Fibroblast of skin of left quadriceps (primary cell): ENCODE data around the gene ASPG.

Source experiments
- DNase-seq, 2 experiments: peaks; one replicate each; pipeline ENCODE4 v3.0.0-alpha.2; 2013; ENCODE audit warnings: low read depth in 2 of 2

Gene ASPG

DNA sequence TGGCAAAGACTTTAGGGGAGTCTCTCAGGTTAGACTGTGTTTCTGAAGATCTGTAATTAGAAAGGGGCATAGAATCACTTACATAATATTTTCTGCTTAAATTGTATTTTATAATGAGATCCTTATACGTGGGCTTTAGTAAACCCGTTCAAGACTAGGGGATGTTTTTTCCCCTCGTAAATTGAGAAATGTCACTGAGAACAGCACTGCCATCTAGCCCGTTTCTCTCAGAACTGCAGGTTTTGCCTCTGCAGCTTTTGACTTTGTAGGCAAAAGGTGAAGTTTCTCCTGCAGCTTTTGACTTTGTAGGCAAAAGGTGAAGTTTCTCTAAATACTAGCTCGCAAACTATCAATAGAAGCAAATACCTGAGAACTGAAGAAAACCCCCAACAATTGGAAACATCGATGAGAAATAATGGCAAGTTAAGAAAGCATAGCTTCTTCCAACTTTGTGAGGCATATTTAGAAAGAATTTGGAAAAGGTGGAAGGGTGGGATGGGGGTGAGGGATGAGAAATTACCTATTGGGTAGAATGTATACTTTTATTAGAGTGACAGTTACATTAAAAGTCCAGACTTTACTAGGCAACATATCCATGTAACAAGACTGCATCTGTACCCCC lies 9.9 kb upstream of the ASPG start:
- DNase-seq: no peak

DNA sequence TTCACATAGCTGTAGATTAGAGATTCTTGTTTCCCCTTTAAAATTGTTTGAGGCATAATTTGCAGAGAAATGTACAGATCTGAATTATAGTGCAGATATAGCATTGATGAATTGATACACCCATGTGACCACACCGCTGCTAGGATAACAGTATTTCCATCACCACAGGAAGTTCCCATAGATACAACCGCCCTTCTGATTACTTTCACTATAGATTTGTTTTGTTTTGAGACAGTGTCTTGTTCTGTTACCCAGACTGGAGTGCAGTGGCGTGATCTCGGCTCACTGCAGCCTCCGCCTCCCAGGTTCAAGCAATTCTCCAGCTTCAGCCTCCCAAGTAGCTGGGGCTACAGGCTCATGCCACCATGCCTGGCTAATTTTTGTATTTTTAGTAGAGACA lies 8.8 kb upstream of the ASPG start:
- DNase-seq: no peak

DNA sequence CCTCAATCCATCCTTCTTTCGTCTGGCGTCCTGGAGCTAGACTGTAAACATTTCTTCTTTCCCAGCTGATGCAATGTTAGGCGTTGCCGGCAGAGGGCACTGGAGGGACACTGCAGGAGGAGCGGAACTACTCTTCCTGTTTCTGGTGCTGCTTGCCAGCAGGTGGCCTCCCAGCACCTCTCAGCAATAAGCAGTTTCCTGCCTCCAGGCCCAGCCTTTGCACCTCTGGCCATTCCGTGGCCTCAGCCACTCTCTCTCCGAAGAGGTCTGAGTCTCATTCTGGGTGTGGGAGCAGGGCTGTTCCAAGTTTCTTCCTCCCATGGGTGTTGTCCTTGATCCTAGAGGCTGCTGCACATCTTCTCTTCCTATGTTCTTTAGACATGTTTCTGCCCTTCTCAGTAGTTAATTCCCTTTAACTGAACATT lies 7.5 kb upstream of the ASPG start:
- DNase-seq: peak; percentile 59 to 60

DNA sequence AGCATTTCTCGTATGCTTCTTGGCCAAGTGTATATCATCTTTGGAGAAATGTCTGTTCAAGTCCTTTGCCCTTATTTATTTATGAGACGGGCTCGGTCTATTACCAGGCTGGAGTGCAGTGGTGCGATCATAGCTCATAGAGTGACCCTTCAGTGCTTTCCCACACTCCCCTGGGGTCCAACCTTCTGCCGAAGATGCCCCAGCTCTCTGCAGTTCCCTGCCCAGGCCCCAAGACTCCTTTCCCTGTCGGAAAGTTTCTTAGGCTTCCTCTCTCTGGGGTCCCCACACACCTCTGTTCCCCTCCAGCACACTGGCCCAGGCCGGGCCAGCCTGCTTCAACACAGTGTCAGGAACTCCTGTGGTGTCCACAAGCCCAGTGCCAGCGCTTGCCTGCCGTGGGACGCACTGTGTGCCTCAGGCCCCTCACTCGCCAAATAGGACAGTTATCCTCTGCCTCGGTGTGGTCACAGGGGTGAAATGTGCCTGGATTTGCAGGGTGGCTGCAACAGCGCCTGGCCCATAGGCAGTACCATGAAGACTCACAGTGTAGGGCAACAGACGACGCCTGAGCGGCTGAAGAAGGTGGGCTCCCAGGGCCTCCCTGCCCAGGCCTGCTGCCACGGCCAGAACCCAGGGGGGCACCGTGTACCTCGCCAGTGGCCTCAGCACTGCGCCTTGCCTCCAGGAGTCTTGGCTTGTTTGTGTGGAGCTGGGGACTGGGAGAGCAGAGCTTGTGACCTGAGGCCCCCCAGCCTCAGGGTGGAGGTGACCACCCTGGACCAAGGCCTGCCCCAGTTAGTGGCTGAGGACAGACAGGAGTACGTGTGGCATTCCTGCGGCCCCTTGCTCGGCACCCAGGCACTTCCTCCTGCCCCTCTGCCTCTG lies 4.9 kb upstream of the ASPG start:
- DNase-seq: no peak

DNA sequence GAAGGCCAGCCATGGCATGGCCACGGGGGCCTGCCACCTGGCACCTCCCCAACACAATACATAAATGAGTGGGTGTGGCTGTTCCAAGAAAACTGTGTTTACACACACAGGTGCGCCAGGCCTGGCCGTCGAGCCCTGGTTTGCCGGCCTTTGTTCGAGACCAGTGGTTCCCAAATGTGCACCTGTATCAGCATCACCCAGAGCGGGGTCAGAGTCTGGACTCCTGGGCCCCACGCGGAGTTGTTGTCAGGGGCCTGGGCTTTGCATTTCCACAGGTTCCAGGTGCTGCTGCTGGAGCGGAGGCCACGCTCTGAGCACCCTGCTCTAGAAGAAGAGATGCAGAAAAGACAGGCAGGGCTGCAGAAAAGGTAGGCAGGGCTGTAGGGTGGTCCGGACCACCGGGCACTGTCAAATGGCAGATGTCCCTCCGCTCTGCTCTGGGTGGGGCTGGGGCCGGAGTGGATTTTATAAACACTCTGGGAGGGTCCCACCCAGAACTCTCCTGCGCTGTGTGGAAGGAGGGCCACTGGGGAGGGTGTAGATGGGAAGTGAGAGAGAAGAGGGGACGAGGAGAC lies 4.2 kb upstream of the ASPG start:
- no peak for DNase-seq

DNA sequence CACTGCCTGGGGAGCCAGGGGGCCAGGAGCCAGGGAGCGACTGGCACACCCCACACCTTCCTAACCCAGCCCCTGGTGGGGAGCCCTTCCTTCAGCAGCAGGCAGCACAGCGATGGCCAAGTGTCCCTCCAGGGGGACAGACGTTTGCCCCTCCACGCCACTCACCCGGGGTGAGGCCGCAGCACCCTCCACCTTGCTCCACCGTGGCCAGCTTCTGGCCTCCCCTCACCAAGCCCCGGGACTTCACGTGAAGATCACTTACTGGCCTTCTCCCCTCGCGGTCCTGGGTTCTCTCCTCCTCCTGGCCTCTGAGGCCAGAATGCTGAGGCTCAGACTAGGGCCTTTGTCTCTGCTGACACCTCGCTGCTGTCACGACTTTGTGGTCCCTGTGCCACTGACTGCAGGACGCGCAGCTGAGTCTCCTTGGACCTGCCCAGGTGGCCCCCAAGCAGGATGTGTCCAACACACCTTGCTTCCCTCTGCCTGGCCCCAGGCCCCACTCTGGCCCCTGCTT lies 3.5 kb upstream of the ASPG start:
- no peak for DNase-seq

DNA sequence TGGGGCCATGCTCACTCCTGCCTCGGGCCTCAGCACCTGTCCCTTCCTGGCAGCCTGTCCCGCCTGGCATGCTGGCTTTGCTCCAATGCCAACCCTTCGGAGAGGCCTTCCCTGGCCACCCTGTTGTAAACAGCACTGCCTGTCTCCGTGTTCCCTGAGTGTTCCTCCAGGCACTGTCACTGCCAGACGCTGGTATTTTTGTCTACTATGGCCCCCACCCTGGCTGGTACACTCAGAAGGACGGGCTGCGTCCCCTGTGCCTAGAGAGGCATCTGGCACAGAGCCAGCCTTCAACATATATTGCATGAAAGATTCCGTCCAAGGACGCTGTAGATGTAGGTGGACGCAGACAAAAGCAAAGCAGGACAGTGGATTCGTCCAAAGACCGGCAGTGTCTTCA lies 2.7 kb upstream of the ASPG start:
- no peak for DNase-seq

DNA sequence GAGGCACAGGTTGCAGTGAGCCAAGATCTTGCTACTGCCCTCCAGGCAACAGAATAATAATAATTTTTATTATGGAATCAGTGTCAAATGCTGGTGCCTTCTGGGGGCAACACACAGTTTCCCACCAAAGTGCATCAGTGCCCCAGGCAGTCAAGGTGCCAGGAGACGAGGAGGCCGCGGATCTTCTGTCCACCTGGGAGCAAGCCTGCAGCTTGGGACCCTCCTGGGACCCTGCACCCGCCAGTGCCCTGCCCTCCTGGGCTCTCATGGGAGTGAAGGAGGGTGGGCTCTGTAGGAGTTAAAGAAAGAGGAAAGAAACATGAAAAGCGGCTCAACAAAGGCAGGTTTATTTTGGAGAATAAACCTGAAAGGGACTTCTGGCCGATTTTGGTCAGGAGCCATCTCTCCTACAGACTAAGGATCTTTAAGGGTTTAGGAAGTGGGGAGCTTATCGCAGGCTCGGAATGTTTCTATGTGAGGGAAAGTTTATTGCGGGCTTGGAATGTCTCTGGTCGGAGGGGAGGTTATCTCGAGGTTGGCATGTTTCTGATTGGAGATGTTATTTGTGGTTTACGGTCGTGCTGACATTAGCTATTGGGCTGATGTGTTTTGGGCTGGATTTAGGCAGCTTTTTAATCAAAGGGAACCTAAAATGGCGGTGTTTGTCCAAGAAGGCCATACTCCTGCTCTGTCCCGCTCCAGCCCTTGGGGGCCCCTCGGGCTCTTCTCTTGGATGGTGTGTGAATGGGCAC lies 1.1 kb upstream of the ASPG start:
- DNase-seq: no peak

DNA sequence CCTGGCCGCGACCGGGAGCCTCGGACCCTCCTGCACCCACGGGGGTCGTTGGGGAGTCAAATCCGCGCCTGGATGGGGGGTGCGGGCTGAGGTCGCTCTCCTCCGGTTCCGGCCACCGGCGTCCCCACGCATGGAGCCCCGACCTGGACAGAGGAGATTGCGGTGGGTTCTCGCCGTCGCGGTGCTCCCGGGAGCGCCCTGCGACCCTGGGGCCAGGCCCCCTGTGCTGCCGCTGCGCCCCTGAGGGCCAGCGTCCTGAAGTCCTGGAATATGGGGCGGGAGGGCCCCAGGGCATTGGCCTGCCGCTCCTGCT lies 345 bp downstream of the ASPG start:
- no peak for DNase-seq

DNA sequence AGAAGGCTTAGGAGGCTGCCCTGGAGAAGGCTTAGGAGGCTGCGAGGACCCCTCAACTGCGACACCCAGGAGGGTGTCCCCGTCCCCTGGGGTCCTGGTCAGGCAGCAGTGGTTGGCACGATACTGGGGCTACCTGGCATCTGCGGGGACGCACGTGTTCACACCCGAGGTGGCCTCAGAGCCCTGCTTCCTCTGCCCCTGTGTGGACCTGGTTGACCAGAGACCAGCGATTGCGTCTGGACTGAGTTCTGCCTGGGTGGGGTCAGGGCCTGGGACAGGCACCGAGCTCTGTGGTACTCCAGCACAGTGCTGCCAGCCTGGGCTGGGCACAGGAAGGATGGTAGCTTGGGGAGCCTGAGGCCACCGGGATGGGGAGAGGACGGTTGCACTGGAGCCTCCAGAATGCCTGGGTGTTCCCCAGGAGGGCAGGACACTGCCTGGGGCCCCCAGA lies 735 bp downstream of the ASPG start:
- no peak for DNase-seq

DNA sequence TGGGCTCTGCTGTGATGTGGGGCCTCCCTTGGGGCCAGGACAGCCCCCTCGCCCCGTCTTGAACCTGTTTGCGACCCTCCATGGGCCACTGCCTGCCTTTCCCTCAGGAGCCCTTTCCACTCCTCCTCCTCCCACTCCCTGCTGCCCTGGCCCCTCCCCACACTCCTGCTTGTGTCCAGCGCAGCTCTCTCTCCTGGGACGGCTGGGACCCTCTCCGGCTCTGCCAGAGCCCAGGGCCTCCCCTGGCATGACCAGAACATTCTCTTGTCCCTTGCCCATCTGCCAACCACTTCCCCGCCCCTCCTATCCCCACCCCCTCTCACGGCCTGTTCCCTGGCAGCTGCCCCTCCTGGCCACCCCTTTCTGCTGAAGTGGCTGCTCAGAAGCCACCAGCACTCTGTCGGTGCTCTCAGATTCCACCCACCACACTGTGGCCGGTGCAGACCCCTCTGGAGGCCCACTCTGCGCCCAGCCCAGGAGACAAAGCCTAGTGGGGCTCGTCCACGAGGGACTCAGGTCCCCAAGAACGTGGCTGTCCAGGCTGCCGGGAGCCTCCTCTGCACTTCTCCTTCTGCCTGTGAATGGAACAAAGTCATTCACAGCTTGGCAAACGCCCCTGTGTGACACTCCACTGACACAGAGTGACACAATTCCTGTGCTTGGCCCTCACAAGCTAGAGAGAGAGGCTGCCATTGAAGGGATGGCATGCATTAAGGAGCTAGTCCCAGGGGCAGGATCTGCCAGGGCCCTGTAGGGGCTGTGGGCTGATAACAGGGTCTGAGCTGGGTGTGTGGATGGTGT lies 1.4 kb downstream of the ASPG start:
- DNase-seq: no peak

DNA sequence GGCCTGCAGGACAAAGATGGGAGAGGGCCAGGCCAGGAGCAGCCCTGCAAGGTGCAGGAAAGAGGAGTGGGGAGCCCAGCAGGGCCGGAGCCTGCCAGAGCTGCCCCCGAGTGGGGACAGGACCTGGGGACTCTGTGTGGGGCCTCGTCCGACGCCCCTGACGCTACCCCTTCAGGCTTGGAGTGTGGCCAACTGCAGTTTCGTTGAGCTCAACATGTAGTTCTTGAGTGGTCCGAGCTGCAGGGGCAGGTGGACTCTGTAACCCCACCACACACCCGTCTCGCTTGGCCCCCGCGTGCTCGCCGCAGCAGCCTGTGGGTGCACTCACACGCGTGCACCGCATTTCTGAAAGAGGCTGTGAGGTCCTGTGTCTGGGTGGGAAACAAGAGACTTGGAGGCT lies 2.0 kb downstream of the ASPG start:
- no peak for DNase-seq

DNA sequence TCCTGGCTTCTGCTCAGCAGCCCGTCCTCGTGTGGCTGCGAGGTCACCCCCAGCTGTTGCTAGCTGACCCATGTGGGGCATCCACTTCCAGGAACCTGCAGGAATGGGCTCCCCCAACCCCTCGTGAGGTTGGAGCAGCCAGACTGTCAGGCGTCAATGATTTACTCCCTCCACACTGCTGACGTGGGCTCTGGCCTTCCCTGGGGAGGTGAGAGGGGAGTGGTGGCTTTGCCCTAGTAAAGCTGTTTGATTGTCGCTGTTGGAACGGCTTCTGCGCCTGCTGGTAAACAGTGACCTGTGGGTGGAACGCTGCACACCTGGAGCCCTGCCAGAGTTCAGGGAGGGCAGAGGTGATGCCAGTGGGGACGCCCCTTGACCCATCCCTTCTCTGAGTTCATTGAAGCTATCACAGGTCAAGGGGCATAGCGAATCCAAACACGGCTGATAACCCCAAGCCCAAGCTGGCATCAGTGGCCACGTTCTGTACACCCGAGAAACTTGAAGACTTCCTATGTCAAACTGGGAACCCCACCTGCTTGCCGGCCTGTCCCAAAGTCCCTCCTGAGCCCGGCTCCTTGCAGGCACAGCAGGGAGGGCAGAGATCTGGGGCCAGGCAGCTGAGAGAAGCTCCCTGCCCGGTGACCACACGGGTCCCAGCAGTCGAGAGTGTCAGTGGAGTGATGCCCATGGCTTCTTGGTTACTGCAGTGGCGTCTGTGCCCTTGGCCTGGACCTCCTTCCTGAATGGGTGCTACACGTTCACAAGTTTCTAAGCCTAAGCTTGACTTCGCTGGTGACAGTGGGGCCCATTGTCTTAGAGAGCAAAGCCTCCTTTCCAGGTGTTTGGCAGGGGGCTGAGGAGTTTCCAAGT lies 2.7 kb downstream of the ASPG start:
- DNase-seq: no peak

DNA sequence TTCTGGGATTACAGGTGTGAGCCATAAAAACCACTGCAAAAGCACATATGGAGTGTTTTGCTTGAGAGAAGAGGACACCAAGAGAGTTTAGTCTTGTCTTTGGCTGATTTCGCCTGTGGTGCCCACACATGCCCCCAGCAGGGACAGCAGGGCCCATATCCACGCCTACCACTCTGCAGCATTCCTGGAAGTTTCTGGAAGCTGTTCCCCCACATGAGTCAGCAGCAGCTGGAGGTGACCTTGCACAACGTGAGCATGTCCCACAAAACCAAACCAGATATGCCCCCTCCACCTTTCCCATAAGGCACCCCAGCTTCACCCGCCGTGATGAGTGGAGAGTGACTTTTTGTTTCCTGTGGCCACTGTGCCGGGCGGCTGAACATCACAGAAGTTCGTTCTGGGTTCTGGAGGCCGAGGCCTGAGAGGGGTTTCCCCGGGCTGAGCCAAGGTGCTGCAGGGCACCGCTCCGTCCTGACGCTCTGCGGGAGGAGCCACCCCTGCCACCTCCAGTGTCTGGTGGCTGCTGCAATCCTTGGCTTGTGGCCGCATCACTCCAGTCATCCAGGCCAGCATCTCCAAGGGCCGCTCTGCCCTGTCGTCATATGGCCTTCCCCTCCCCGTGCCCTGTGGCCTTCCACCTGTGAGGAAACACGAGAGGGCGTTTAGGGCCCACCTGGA lies 4.7 kb downstream of the ASPG start:
- no peak for DNase-seq

DNA sequence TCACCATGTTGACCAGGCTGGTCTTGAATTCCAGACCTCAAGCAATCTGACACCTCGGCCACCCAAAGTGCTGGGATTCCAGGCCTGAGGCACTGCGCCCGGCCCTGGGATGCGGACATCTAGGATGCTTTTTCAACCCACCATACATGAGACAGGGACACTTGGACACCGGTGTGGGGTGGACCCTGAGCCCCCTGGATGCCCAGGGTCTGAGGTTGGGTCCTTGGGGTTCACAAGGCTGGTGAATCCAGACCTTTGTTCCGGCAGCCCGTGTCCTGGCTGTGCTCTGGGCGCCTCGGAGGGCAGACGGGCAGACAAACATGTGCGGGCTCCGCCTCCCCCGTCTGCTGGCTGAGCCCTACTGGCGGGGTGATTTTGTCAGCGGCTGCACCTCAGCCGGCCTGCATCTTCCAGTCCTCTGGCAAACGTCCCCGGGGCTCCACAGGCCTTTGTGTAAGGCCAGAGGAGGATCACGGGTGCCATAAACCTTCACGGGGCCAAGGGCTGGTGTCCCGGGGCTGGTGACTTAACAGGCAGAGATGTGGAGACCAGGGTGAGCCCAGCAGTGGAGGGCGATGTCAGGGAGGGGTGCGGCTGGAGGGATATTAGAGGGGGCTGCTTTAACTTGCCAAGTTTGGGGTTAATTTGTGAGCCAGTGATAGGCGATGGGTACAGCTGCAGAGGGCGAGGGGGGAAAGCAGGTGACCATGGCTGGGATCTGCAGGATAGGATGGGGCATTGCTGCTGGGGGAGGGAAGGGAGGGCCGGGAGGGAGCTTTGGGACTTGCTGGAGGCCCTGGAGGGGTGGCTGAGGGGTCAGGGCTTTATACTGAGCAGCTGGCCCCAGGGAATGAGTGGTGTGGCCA lies 5.8 kb downstream of the ASPG start:
- no peak for DNase-seq

DNA sequence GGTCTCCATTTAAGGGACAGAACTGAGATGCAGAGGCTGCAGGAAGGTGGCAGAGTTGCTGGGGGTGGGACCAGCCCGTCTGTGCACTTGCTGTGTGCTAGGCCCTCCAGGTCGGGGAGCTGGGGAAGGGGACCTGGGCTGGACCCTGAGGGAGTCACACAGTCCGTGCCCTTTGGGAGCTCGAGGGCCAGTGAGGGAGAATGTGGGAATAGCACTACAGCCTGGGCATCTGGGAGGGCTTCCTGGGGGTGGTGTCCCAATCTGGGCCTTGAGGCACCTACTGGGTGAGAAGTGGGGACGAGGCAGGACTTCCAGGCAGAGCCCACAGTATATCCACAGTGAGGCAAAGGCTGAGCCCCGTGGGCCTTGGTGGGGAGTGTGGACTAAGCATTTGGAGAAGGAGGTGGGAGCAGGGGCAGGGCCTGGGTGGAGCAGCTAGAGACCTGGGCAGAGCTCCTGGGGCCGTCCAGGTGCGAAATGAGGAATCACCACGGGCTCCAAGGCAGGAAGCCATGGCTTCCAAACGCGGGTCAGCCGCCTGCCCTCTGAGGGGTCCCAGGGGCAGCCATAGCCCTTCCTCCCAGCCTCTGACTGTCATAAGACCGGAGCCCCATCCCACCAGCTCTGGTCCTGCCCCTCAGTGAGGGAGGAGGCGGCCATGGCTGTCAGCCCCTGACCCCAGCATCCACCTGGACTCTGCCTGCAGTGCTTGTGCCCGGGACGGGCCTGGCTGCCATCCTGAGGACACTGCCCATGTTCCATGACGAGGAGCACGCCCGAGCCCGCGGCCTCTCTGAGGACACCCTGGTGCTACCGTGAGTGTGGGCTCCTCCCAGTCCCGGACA lies 6.6 kb downstream of the ASPG start:
- DNase-seq: no peak

DNA sequence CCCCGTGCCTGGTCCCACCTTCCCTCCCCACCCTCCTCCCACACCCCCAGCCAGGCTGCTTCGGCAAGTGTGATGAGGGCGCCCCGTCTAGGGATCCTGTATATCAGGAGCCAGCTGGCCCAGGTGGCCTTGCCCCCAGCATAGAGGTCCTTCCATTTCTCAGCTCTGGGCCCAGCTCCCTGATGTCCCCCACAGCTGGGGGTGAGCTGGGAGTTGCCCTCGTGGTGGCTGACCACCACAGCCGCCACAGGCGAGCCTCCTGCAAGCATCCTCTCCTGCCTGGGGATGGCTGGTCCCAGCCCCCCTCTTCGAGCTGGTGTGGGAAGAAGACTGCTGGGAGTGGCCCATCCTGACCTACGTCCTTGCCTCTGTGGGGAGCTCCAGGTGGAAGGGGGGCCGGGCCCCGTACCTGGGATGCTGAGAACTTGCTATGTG lies 7.4 kb downstream of the ASPG start:
- DNase-seq: no peak
